Measurements from ENCODE around the gene PTPRC.

The PTPRC gene

DNA sequence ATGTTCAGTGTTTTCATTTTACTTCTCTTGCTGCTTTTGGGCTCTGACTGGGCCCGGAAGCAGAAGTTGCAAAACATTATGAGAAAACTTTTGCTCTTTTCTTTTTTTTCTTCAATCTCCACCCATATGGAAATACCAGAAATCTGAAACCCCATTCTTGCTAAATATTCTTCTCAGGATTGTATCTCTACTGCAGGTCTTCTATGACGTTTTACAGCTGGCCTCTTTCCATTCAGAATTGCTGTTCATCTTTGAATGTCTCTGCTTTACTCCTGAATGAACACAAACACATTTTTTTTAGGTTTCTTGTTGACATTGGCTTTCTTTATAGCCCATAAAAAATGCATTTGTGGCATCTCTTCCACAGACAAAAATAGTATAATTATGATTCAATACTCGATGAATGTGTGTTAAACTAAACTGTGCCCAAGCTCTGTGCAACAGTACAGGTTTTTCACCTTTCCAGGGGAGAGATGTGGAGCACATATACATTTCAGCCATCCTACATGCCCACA is 18.8 kb downstream of the PTPRC start:
- no peak for DNase-seq
- no peaks in the 10 kb centered on the region for H3K9me3 ChIP-seq
- H3K4me1 ChIP-seq, result peaks cover 18% of the 10 kb centered on the region
- no peak for TF ChIP-seq CTCF (IDR thresholded peaks at IDR 0.05; ENCODE audit: low read depth, low read length)
- no peak overlapping the region for H3K4me3 ChIP-seq (ENCODE audit: low read depth, low read length)
- H3K27me3 ChIP-seq, result no peaks in the 10 kb centered on the region
- H3K36me3 ChIP-seq, result no peaks in the 10 kb centered on the region

DNA sequence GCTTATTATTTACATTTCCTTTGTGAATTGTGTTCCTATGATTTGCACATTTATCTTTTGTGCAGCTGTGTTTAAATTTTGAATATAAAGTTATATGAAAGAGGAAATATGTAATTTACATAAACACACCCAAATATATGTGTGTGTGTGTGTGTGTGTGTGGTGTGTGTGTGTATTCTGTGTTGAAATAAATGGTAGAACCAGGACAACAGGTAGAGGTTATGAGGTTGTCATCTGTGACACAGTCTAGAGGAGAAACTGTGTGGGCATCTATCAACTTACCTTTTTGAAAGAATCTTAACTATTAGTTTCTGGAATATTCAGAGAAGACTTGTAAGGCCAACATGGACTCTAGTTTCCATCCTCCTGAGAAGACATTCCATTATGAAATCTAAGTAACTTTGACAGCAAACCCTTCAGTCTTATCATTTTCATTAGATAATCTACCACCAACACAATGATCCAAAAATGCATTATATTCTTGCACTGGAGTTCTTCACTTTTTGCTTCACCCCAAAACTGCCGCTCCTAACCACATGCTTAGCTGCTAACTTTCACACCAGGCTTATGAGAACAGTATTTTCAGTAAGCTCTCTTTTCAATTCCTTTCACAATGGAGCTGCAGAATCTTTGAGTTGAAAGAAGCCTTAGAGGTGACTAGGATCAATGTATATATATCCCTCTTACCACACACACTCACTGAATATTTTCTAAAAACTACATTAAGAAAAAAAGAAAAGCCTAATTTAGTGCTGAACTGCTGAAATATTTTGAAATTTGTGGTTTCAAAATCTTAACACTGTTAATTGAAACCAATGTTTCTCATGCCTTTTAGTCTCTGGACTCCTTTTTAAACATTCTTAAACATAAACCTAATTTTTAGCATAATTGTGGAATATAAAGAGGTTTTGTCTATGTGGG is 21.8 kb downstream of the PTPRC start:
- Histone ChIP-seq H3K27me3 (no peaks in the 10 kb centered on the region), H3K4me3 (ENCODE audit: low read depth, low read length) (no peak overlapping the region), H3K36me3 (no peaks in the 10 kb centered on the region), H3K9me3 (no peaks in the 10 kb centered on the region), H3K4me1 (peaks cover 13% of the 10 kb centered on the region)
- DNase-seq, result no peak
- no peak for TF ChIP-seq CTCF (IDR thresholded peaks at IDR 0.05; ENCODE audit: low read depth, low read length)

GRCh38 chr1:198662821-198663220 is 24.0 kb downstream of the PTPRC start:
- H3K9me3 ChIP-seq, result no peaks in the 10 kb centered on the region
- no peaks in the 10 kb centered on the region for H3K27me3 ChIP-seq
- DNase-seq, result no peak
- H3K36me3 ChIP-seq, result no peaks in the 10 kb centered on the region; the same call in 1 of the 2 replicates
- peaks cover under 1% of the 10 kb centered on the region; the same call in 1 of the 2 replicates for H3K4me1 ChIP-seq
- no peak overlapping the region for H3K4me3 ChIP-seq (ENCODE audit: low read depth, low read length)
- TF ChIP-seq CTCF (IDR thresholded peaks at IDR 0.05; ENCODE audit: low read depth, low read length), result no peak

DNA sequence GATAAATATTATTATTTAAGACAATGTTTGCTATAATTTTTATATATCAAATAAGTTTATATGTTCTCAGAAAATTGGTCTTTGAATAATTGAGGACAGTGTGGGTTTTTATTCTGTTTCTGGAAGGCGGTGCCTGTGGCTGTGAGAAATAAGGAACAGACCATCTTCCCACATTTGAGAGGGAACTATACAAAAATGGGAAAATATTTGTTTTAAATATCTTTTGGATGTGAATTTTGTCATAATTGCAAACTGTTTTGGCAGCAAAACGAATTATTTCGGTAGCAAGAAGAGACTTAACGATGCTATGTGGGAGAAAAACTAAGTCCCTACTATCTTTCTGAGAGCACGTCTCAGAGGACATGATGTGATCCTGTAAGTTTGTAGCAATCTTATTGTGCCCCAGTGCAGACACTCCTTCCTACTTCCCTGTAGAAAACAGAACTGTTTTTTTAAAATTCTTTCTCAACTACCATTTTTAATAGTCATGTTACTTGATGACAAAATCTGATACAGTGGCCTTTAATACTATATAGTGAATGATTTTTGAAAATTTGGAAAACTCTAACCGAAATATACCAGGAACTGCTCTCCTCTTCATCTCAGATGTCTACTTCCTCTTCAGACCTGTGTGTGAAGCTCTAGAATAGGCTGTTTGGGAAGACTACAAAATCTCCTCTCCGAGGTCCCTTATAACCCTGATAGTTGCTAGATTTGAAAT is 25.4 kb downstream of the PTPRC start:
- Histone ChIP-seq H3K9me3 (no peaks in the 10 kb centered on the region), H3K36me3 (no peaks in the 10 kb centered on the region; the same call in 1 of the 2 replicates)

GRCh38 chr1:198667186-198667585 is 28.3 kb downstream of the PTPRC start:
- Histone ChIP-seq H3K4me1 (no peaks in the 10 kb centered on the region), H3K27me3 (no peaks in the 10 kb centered on the region), H3K4me3 (ENCODE audit: low read depth, low read length) (no peak overlapping the region), H3K9me3 (no peaks in the 10 kb centered on the region), H3K36me3 (no peaks in the 10 kb centered on the region; the same call in 1 of the 2 replicates)
- TF ChIP-seq CTCF (IDR thresholded peaks at IDR 0.05; ENCODE audit: low read depth, low read length), result no peak
- no peak for DNase-seq

More for the DNA sequence above, 25.4 kb downstream of the PTPRC start:
- Histone ChIP-seq H3K4me1 (no peaks in the 10 kb centered on the region), H3K4me3 (ENCODE audit: low read depth, low read length) (no peak overlapping the region), H3K27me3 (no peaks in the 10 kb centered on the region)
- TF ChIP-seq CTCF (IDR thresholded peaks at IDR 0.05; ENCODE audit: low read depth, low read length), result no peak
- no peak for DNase-seq
